Chondrocyte (in vitro differentiated cells): Measurements from ENCODE around the gene RRP12. TPM values are rescaled to one million over a fixed set of nuclear protein-coding genes. Genes with fewer than 3 reads are reported as not detected.
"Not testable (repeated sequence)": the region's sequence is repeated elsewhere in the genome, so short reads cannot be mapped to it uniquely, and the experiment has no call there.

Experiments used
- DNase-seq: peaks from one replicate; pipeline ENCODE4 v3.0.0; 2021; ENCODE audit warnings: mixed read lengths, low spot score
- H3K27ac Mint-ChIP-seq: one replicate; pipeline ENCODE4 v1.8.0; 2021; ENCODE audit warnings: mild to moderate bottlenecking, moderate library complexity, mixed read lengths; ENCODE audit not compliant: unreplicated experiment
- H3K27me3 Mint-ChIP-seq: 2 replicates; pipeline ENCODE4 v1.8.0; 2021; ENCODE audit warnings: low read depth, mixed read lengths
- H3K36me3 Mint-ChIP-seq: 2 replicates; pipeline ENCODE4 v1.8.0; 2021; ENCODE audit warnings: low read depth, mixed read lengths
- H3K4me1 Mint-ChIP-seq: 2 replicates; pipeline ENCODE4 v1.8.0; 2021; ENCODE audit warnings: low read depth, mild to moderate bottlenecking, mixed read lengths
- H3K4me3 Mint-ChIP-seq: one replicate; pipeline ENCODE4 v1.8.0; 2021; ENCODE audit warnings: mild to moderate bottlenecking, moderate library complexity, mixed read lengths; ENCODE audit not compliant: unreplicated experiment
- H3K9me3 Mint-ChIP-seq: 2 replicates; pipeline ENCODE4 v1.8.0; 2021; ENCODE audit warnings: low read depth, mixed read lengths
- total RNA-seq: library from RNA; stranded (reverse); gene quantifications from 3 replicates; pipeline ENCODE4 v1.2.1, GENCODE V29; 2021
- TF ChIP-seq, protein P1 (sequence below): fragments of 200-600 bp; sonication (generic); IDR thresholded peaks from 2 replicates; pipeline ENCODE4 v1.5.0; 2021; ENCODE audit warnings: antibody characterized with exemption, mild to moderate bottlenecking, moderate library complexity

The RRP12 gene
- total RNA-seq, 1 donor from 2014 or later, result 22.1 TPM

DNA sequence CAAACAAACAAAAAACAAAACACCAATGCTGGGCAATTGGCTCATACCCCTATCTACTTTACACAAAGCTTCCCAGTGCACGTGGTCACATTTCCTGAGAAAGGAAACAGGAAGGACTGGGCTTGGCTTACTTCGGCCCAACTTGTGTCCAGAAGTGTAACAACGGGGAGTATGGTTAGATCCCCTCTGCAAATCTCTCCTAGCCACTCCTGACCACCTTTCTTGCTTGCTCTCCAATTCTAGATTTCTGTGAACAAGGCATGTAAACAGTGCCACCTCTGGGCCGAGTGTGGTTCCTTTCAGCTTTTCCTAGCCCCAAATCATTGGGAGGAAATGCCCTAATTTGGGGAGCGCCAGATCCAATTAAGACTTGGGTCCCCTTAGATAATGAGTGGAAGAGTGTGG lies 45.6 kb downstream of the RRP12 start:
- TF ChIP-seq, protein P1, sequence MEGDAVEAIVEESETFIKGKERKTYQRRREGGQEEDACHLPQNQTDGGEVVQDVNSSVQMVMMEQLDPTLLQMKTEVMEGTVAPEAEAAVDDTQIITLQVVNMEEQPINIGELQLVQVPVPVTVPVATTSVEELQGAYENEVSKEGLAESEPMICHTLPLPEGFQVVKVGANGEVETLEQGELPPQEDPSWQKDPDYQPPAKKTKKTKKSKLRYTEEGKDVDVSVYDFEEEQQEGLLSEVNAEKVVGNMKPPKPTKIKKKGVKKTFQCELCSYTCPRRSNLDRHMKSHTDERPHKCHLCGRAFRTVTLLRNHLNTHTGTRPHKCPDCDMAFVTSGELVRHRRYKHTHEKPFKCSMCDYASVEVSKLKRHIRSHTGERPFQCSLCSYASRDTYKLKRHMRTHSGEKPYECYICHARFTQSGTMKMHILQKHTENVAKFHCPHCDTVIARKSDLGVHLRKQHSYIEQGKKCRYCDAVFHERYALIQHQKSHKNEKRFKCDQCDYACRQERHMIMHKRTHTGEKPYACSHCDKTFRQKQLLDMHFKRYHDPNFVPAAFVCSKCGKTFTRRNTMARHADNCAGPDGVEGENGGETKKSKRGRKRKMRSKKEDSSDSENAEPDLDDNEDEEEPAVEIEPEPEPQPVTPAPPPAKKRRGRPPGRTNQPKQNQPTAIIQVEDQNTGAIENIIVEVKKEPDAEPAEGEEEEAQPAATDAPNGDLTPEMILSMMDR, result peak; percentile 63
- peaks cover 23% of the 10 kb centered on the region for H3K36me3 Mint-ChIP-seq
- H3K4me1 Mint-ChIP-seq, result no peaks in the 10 kb centered on the region
- H3K9me3 Mint-ChIP-seq, result no peaks in the 10 kb centered on the region
- H3K4me3 Mint-ChIP-seq, result no peak overlapping the region
- H3K27me3 Mint-ChIP-seq, result no peaks in the 10 kb centered on the region
- H3K27ac Mint-ChIP-seq, result no peak overlapping the region
- DNase-seq, result no peak

DNA sequence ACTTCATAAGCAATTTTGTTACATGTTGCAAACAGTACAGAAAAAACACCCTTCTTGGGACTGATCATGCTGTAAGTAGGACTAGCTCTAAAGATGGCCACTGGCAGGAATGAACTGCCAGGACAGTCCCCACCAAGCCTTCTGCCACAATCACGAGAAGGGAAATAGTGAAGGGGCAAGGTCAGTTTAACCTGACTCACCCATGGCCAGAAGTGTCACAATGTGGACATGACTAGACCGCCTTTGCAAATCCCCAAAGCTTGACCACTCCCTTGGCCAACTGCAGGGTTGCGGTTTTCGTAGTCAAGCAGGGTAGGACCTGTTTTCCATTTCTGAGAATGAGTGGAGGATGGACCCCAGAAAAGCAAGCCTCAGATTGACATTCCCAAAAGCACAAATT lies 47.2 kb downstream of the RRP12 start:
- Mint-ChIP-seq H3K27me3 (no peaks in the 10 kb centered on the region), H3K4me3 (no peak overlapping the region), H3K27ac (no peak overlapping the region), H3K36me3 (peaks cover 22% of the 10 kb centered on the region), H3K9me3 (no peaks in the 10 kb centered on the region), H3K4me1 (no peaks in the 10 kb centered on the region)
- TF ChIP-seq, protein P1, result no peak
- no peak for DNase-seq

DNA sequence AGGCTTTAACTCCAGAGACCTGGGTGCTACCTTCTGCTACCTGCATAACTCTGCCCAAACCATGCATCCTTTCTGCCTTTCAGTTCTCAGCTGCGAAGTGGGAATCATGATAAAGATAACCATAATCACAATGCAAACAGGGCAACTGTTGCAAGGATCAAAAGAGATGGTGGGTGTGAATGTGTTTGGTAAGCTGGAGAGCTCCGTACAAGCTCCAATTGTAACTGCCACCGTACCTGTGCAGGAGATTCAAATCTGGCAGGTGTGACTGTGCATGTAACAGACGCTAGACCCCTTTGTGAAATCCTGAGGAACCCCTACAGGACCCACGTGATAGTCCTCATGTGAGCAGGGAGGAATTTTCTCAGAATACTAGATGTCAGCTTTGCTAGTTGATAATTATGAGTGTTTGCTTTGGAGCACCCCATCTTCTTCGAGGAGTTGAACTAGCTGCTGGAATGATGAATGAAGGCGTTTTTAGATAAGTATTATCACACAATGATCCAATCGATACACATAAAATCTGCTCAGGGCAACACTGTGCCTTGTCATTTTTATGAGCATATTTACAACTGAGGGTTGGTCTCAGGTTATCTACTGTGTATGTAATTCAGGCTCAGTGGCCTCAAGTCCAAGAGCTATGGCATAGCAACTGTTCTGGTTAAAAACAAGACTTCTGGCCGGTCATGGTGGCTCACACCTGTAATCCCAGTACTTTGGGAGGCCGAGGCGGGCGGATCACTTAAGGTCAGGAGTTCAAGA lies 51.2 kb downstream of the RRP12 start:
- Mint-ChIP-seq H3K4me1 (no peaks in the 10 kb centered on the region), H3K27me3 (no peaks in the 10 kb centered on the region), H3K9me3 (no peaks in the 10 kb centered on the region), H3K27ac (no peak overlapping the region), H3K4me3 (no peak overlapping the region), H3K36me3 (peaks cover 4% of the 10 kb centered on the region)
- TF ChIP-seq, protein P1, result no peak
- DNase-seq, result no peak

DNA sequence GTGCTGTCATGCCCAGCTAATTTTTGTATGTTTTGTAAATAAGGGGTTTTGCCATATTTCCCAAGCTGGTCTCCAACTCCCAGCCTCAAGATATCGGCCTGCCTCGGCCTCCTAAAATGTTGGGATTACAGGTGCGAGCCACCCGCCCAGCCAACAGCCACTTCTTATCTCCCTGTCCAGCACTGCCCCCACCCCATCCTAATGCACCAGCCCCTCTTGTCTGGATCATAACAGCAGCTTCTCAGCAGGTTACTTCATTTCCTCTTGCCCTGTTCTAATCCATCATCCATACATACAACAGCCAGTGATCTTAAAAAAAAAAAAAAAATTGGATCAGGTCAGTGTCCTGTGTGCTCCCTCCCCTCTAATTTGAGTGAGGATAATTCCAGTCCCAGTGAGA lies 53.8 kb downstream of the RRP12 start:
- no peak overlapping the region for H3K4me3 Mint-ChIP-seq
- TF ChIP-seq, protein P1, result no peak
- H3K36me3 Mint-ChIP-seq, result peaks cover 4% of the 10 kb centered on the region
- peaks cover 4% of the 10 kb centered on the region for H3K27me3 Mint-ChIP-seq
- no peak for DNase-seq
- H3K4me1 Mint-ChIP-seq, result no peaks in the 10 kb centered on the region
- no peaks in the 10 kb centered on the region for H3K9me3 Mint-ChIP-seq
- no peak overlapping the region for H3K27ac Mint-ChIP-seq

DNA sequence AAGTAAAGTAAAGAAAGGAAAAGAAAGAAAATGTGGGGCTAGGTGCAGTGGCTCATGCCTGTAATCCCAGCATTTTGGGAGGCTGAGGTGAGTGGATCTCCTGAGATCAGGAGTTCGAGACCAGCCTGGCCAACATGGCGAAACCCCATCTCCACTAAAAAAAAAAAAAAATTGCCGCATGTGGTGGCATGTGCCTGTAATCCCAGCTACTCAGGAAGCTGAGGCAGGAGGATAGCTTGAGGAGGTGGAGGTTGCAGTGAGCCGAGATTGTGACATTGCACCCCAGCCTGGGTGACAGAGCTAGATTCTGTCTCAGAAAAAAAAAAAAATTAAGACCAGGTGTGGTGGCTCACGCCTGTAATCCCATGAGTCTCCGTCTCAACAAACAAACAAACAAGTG lies 57.5 kb downstream of the RRP12 start:
- H3K9me3 Mint-ChIP-seq, DNase-seq, H3K36me3 Mint-ChIP-seq, H3K27me3 Mint-ChIP-seq, H3K4me1 Mint-ChIP-seq, H3K27ac Mint-ChIP-seq, H3K4me3 Mint-ChIP-seq: not testable (repeated sequence)

DNA sequence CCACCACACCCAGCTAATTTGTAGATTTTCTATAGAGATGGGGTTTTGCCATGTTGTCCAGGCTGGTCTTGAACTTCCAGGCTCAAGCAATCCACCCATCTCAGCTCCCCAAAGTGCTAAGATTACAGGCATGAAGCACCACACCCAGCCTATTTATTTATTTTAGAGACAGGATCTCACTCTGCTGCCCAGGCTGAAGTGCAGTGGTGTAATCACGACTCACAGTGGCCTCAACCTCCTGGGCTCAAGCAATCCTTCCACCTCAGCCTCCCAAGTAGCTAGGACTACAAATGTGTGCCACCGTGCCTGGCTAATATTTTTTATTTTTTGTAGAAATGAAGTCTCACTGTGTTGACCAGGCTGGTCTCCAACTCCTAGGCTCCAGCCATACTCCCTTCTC lies 59.7 kb downstream of the RRP12 start:
- TF ChIP-seq, protein P1, result no peak
- H3K4me1 Mint-ChIP-seq, result peaks cover 11% of the 10 kb centered on the region
- no peak overlapping the region for H3K27ac Mint-ChIP-seq
- H3K9me3 Mint-ChIP-seq, result no peaks in the 10 kb centered on the region
- no peak overlapping the region for H3K4me3 Mint-ChIP-seq
- peaks cover 22% of the 10 kb centered on the region for H3K27me3 Mint-ChIP-seq
- no peak for DNase-seq
- H3K36me3 Mint-ChIP-seq, result no peaks in the 10 kb centered on the region
